H1 (cell line): ENCODE data around the gene SOWAHC. TPM values are rescaled to one million over a fixed set of nuclear protein-coding genes. Genes with fewer than 3 reads are reported as not detected.

ENCODE experiments used
- CTCF ChIA-PET: fragments of 300-600 bp; sonication (Branson Sonifier 250); formaldehyde crosslinking; loops from one replicate; lab custom pipeline; 2021; ENCODE audit not compliant: partially characterized antibody; lab: Charles Lee
- POLR2A ChIA-PET: fragments of 300-600 bp; sonication (Branson Sonifier 250); formaldehyde crosslinking; loops from one replicate; lab custom pipeline; 2021; ENCODE audit warnings: inconsistent platforms; ENCODE audit not compliant: partially characterized antibody; lab: Charles Lee
- DNase-seq, 2 experiments: peaks; one replicate each; pipeline versions ENCODE4 v3.0.0 to v3.0.0-alpha.2; 2010 to 2022; ENCODE audit warnings: low spot score in 2 of 2, low read depth in 1 of 2, mixed read lengths in 1 of 2
- FAIRE-seq: peaks from 2 replicates; lab custom pipeline; 2011; peaks lifted over from hg19 to GRCh38; lab: Jason Lieb, UNC
- H2AFZ ChIP-seq: 2 replicates; pipeline ENCODE4 v1.8.1; 2012; ENCODE audit warnings: low read length, inconsistent platforms
- H2AK5ac ChIP-seq: 2 replicates; pipeline ENCODE4 v1.6.1; 2013; ENCODE audit warnings: low read depth, low read length
- H2BK120ac ChIP-seq: replicated peaks from 2 replicates; pipeline ENCODE3; 2013; ENCODE audit warnings: low read depth, low read length, inconsistent platforms
- H2BK12ac ChIP-seq: 2 replicates; pipeline ENCODE4 v1.6.1; 2013; ENCODE audit warnings: low read depth, low read length
- H2BK15ac ChIP-seq: 2 replicates; pipeline ENCODE4 v1.6.1; 2013; ENCODE audit warnings: low read length
- H2BK20ac ChIP-seq: 2 replicates; pipeline ENCODE4 v1.6.1; 2013; ENCODE audit warnings: low read length
- H2BK5ac ChIP-seq: 2 replicates; pipeline ENCODE4 v1.6.1; 2013; ENCODE audit warnings: low read depth, low read length
- H3K14ac ChIP-seq: 2 replicates; pipeline ENCODE4 v1.6.1; 2013; ENCODE audit warnings: inconsistent platforms; ENCODE audit not compliant: insufficient read length
- H3K18ac ChIP-seq: 2 replicates; pipeline ENCODE4 v1.6.1; 2013; ENCODE audit warnings: low read length; ENCODE audit errors: extremely low read depth
- H3K23ac ChIP-seq: 2 replicates; pipeline ENCODE4 v1.6.1; 2013; ENCODE audit warnings: inconsistent platforms; ENCODE audit not compliant: insufficient read length
- H3K23me2 ChIP-seq: 2 replicates; pipeline ENCODE4 v1.6.1; 2013; ENCODE audit warnings: low read depth, low read length
- H3K27ac ChIP-seq: 2 replicates; pipeline ENCODE4 v1.6.1; 2011; ENCODE audit warnings: low read depth, low read length, inconsistent platforms
- H3K27me3 ChIP-seq, 4 experiments: replicated peaks in 1 of 4; 1 replicate in 1 of 4; 2 replicates in 3 of 4; pipeline versions ENCODE4 v1.6.1 to v1.8.1; 2011 to 2013; ENCODE audit warnings: low read length in 3 of 4, mild to moderate bottlenecking in 3 of 4, inconsistent platforms in 2 of 4, mixed read lengths in 2 of 4, moderate library complexity in 1 of 4; ENCODE audit not compliant: control insufficient read depth in 3 of 4, insufficient read depth in 3 of 4; ENCODE audit errors: extremely low read depth in 1 of 4
- H3K36me3 ChIP-seq, 4 experiments: 2 replicates each; pipeline versions ENCODE4 v1.6.1 to v1.8.1; 2011 to 2013; ENCODE audit warnings: mild to moderate bottlenecking in 4 of 4, low read length in 3 of 4, moderate library complexity in 2 of 4, control low read depth in 1 of 4, inconsistent platforms in 1 of 4; ENCODE audit not compliant: insufficient read depth in 4 of 4, control insufficient read depth in 2 of 4
- H3K4ac ChIP-seq: replicated peaks from 2 replicates; pipeline ENCODE3; 2013; ENCODE audit warnings: low read length, low read depth, mixed read lengths, inconsistent platforms; ENCODE audit not compliant: insufficient read length
- H3K4me1 ChIP-seq, 4 experiments: replicated peaks in 1 of 4; 1 replicate in 1 of 4; 2 replicates in 3 of 4; pipeline versions ENCODE4 v1.6.1 to v1.8.1; 2011 to 2013; ENCODE audit warnings: low read length in 3 of 4, inconsistent platforms in 2 of 4, mixed read lengths in 1 of 4; ENCODE audit not compliant: insufficient read depth in 4 of 4, control insufficient read depth in 3 of 4
- H3K4me2 ChIP-seq, 2 experiments: 2 replicates each; pipeline versions ENCODE4 v1.6.1 to v1.8.1; 2011 to 2013; ENCODE audit warnings: low read depth in 2 of 2, low read length in 2 of 2, control low read depth in 1 of 2, inconsistent platforms in 1 of 2, mild to moderate bottlenecking in 1 of 2; ENCODE audit not compliant: insufficient read depth in 1 of 2
- H3K4me3 ChIP-seq, 4 experiments: fragments of 200-600, 300-600 bp in 1 of 4; sonication (generic), shearing (Covaris generic), sonication (Bioruptor Twin) in 1 of 4; 2 replicates each; pipeline versions ENCODE4 v1.5.1 to v1.8.1; 2011 to 2016; ENCODE audit warnings: low read length in 4 of 4, low read depth in 3 of 4, control low read depth in 2 of 4, inconsistent platforms in 2 of 4, mild to moderate bottlenecking in 2 of 4, mixed read lengths in 1 of 4, moderate library complexity in 1 of 4; ENCODE audit not compliant: insufficient read depth in 2 of 4; ENCODE audit errors: extremely low read depth in 1 of 4
- H3K56ac ChIP-seq: replicated peaks from 2 replicates; pipeline ENCODE3; 2013; ENCODE audit warnings: low read depth, mild to moderate bottlenecking, mixed read lengths, low read length, inconsistent platforms; ENCODE audit not compliant: insufficient read length
- H3K79me1 ChIP-seq: 2 replicates; pipeline ENCODE4 v1.6.1; 2013; ENCODE audit warnings: low read depth, low read length, control low read depth
- H3K79me2 ChIP-seq, 2 experiments: 2 replicates each; pipeline versions ENCODE4 v1.6.1 to v1.8.1; 2012 to 2013; ENCODE audit warnings: low read length in 2 of 2, mild to moderate bottlenecking in 2 of 2, inconsistent platforms in 1 of 2; ENCODE audit not compliant: insufficient read depth in 2 of 2, control insufficient read depth in 1 of 2
- H3K9ac ChIP-seq, 4 experiments: replicated peaks in 1 of 4; 1 replicate in 1 of 4; 2 replicates in 3 of 4; pipeline versions ENCODE4 v1.6.1 to v1.8.1; 2011 to 2013; ENCODE audit warnings: low read depth in 3 of 4, low read length in 3 of 4, control low read depth in 2 of 4, mild to moderate bottlenecking in 2 of 4, moderate library complexity in 2 of 4, inconsistent platforms in 1 of 4; ENCODE audit errors: extremely low read depth in 1 of 4
- H3K9me3 ChIP-seq, 2 experiments: 2 replicates each; pipeline versions ENCODE4 v1.6.1 to v1.8.1; 2012 to 2013; ENCODE audit warnings: mild to moderate bottlenecking in 2 of 2, moderate library complexity in 2 of 2, control low read depth in 1 of 2, inconsistent platforms in 1 of 2, low read depth in 1 of 2, low read length in 1 of 2, mixed read lengths in 1 of 2; ENCODE audit not compliant: insufficient read depth in 2 of 2
- H4K20me1 ChIP-seq, 2 experiments: replicated peaks in 1 of 2; 2 replicates each; pipeline versions ENCODE3 to v1.8.1; 2011 to 2013; ENCODE audit warnings: inconsistent platforms in 2 of 2, low read length in 2 of 2, mild to moderate bottlenecking in 1 of 2; ENCODE audit not compliant: insufficient read depth in 2 of 2, control insufficient read depth in 1 of 2
- H4K5ac ChIP-seq: 2 replicates; pipeline ENCODE4 v1.6.1; 2013; ENCODE audit warnings: low read length, low read depth, mixed read lengths, inconsistent platforms; ENCODE audit not compliant: insufficient read length
- H4K8ac ChIP-seq: 2 replicates; pipeline ENCODE4 v1.8.0; 2013; ENCODE audit warnings: mild to moderate bottlenecking, moderate library complexity, low read length, inconsistent platforms; ENCODE audit not compliant: insufficient read depth; ENCODE audit errors: extremely low read depth
- H4K91ac ChIP-seq: replicated peaks from 2 replicates; pipeline ENCODE3; 2013; ENCODE audit warnings: low read length, mixed read lengths, inconsistent platforms; ENCODE audit not compliant: insufficient read length
- CEBPB ChIP-seq: IDR thresholded peaks from 2 replicates; pipeline ENCODE4 v1.6.1; 2012; ENCODE audit warnings: low read depth, low read length
- EP300 ChIP-seq, 2 experiments: IDR thresholded peaks; 1 replicate in 1 of 2; 2 replicates in 1 of 2; pipeline ENCODE4 v1.6.1; 2011 to 2012; ENCODE audit warnings: low read depth in 2 of 2, low read length in 2 of 2, mild to moderate bottlenecking in 2 of 2, borderline replicate concordance in 1 of 2, inconsistent platforms in 1 of 2, moderate library complexity in 1 of 2
- HDAC2 ChIP-seq, 2 experiments: fragments of 300-600 bp in 1 of 2; sonication (generic) in 1 of 2; IDR thresholded peaks; 2 replicates each; pipeline ENCODE4 v1.6.1; 2011 to 2012; ENCODE audit warnings: low read depth in 2 of 2, low read length in 2 of 2, mild to moderate bottlenecking in 2 of 2, moderate library complexity in 2 of 2, borderline replicate concordance in 1 of 2, inconsistent platforms in 1 of 2
- POU5F1 ChIP-seq: IDR thresholded peaks from 2 replicates; pipeline ENCODE4 v1.6.1; 2011; ENCODE audit warnings: low read depth, mild to moderate bottlenecking, low read length, moderate library complexity
- SAP30 ChIP-seq: fragments of 300-600 bp; sonication (generic); IDR thresholded peaks from 2 replicates; pipeline ENCODE4 v1.7.1; 2012; ENCODE audit warnings: low read length, moderate library complexity, mild to moderate bottlenecking, inconsistent platforms; ENCODE audit not compliant: insufficient read depth, insufficient replicate concordance
- SIN3A ChIP-seq, 2 experiments: IDR thresholded peaks in 1 of 2; conservative IDR thresholded peaks in 1 of 2; 2 replicates each; pipeline ENCODE4 v1.6.1; 2011 to 2012; ENCODE audit warnings: low read length in 2 of 2, improper control_type of control experiment in 1 of 2, low read depth in 1 of 2, mild to moderate bottlenecking in 1 of 2
- SUZ12 ChIP-seq: fragments of 200-600 bp; sonication (generic); IDR thresholded peaks from 2 replicates; pipeline ENCODE4 v1.6.1; 2012; ENCODE audit warnings: mild to moderate bottlenecking, inconsistent platforms, low read length, moderate library complexity, mixed read lengths
- WGBS, 2 experiments: shearing (Covaris generic) in 1 of 2; methylation state at CpG; one replicate each; pipeline versions ENCODE4 v1.1.6 to v1.1.7; 2013 to 2015; ENCODE audit warnings: low lambda C conversion rate in 2 of 2, mixed read lengths in 2 of 2, inconsistent platforms in 1 of 2, low coverage in 1 of 2, missing lambda C conversion rate in 1 of 2; ENCODE audit not compliant: insufficient replicate concordance in 2 of 2, insufficient coverage in 1 of 2, insufficient read length in 1 of 2; ENCODE audit errors: extremely low coverage in 1 of 2, missing lambda C conversion rate in 1 of 2; 5-methylcytosine and 5-hydroxymethylcytosine counted together
- polyA plus RNA-seq, 7 experiments: library from polyadenylated mRNA; depleted of rRNA in 3 of 7; stranded (reverse) in 5 of 7; unstranded in 2 of 7; fragments of >200 nt in 5 of 7; fragments of 200-250 nt in 2 of 7; gene quantifications; 1 replicate in 5 of 7; 2 replicates in 1 of 7; 4 replicates in 1 of 7; pipeline versions ENCODE4 v1.2.1 to v1.2.3, GENCODE V29; 2011 to 2013; ENCODE audit warnings: missing spikeins in 2 of 7, mixed read lengths in 2 of 7
- total RNA-seq: library from RNA; stranded (reverse); fragmentation: NEBNext Ultra II Directional; extraction: Animal tissue kit (Norgen Biotek cat#: 25700); gene quantifications from 2 replicates; pipeline ENCODE4 v1.2.1, GENCODE V29; 2021
- TF ChIP-seq, protein P1 (sequence below): IDR thresholded peaks from 2 replicates; pipeline ENCODE4 v1.6.1; 2011; ENCODE audit warnings: low read depth, mild to moderate bottlenecking, low read length; ENCODE audit not compliant: insufficient read depth

The SOWAHC gene
- total and polyA plus RNA-seq, 2 of the 8 experiments (the other 6 are each of a cell fraction or from before 2014, with no cell fraction given): 3.1 to 17.8 TPM

DNA sequence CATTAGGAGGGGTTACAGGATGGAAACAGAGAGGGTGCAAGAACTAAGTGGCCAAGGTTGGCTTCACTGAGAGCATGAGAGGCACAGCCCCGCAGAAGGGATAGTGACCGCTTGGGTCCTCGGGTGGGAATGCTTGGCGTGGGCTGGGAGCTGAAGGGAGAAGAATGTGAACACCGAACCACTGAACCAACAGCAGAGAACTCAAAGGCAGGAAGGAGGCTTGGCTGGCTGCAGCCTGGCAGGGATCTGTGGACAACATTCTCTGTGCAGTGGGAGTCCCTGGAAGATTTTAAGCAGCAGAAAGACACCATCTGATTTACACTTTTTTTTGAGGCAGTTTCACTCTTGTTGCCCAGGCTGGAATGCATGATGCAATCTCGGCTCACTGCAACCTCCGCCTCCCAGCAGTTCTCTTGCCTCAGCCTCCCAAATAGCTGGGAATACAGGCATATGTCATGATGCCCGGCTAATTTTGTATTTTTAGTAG, 33.9 kb downstream of the SOWAHC start:
- WGBS, 2 experiments: 95% methylated on average over 8 of the region's 8 CpGs; no CpG with 5 or more reads in 1 of the 2 experiments
- Histone ChIP-seq H3K4me2 (no peak overlapping the region), H3K4me1 (peaks cover 8 to 15% (median 13%) of the 10 kb centered on the region in 4 experiments; a peak in 6 of 7 replicates)

More for the DNA sequence above, 33.9 kb downstream of the SOWAHC start:
- ChIA-PET POLR2A (no interaction called here), CTCF (no interaction called here)
- Histone ChIP-seq H4K91ac (no peak overlapping the region), H3K18ac (no peak overlapping the region), H2BK12ac (peak overlapping the region; percentile 44; the same call in 1 of the 2 replicates), H3K27ac (no peak overlapping the region), H3K23me2 (no peaks in the 10 kb centered on the region), H3K9ac (no peak overlapping the region), H3K4ac (no peak overlapping the region), H3K23ac (no peak overlapping the region), H3K79me2 (no peaks in the 10 kb centered on the region), H2BK5ac (peak overlapping the region; percentile 35), H2BK120ac (peak overlapping the region; percentile 55), H4K5ac (no peak overlapping the region), H2BK15ac (peak overlapping the region; percentile 61; the same call in 1 of the 2 replicates), H4K8ac (peak overlapping the region; percentile 14; the same call in 1 of the 2 replicates), H2BK20ac (no peak overlapping the region), H3K56ac (no peak overlapping the region), H3K36me3 (no peaks in the 10 kb centered on the region), H4K20me1 (no peaks in the 10 kb centered on the region), H3K27me3 (no peaks in the 10 kb centered on the region), H3K14ac (no peak overlapping the region), H3K79me1 (no peaks in the 10 kb centered on the region), H2AFZ (peak overlapping the region; percentile 24; the same call in 1 of the 2 replicates), H3K4me3 (no peak overlapping the region), H2AK5ac (0 out of 2 replicates have a peak overlapping the region, but pooled peaks have one; percentile 1), H3K9me3 (no peaks in the 10 kb centered on the region)
- no peak for FAIRE-seq
- TF ChIP-seq HDAC2 (IDR thresholded peaks at IDR 0.05; ENCODE audit: borderline replicate concordance in 1 of 2, low read depth in 2 of 2, low read length in 2 of 2): no peak
- no peak for TF ChIP-seq POU5F1
- 0 out of 2 replicates have a peak, but pooled peaks have one; percentile 18 for TF ChIP-seq CEBPB
- TF ChIP-seq, protein P1, sequence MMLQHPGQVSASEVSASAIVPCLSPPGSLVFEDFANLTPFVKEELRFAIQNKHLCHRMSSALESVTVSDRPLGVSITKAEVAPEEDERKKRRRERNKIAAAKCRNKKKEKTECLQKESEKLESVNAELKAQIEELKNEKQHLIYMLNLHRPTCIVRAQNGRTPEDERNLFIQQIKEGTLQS: 0 out of 2 replicates have a peak, but pooled peaks have one; percentile 4
- TF ChIP-seq SIN3A (conservative IDR thresholded peaks at IDR 0.05 in 1 of 2, IDR thresholded peaks at IDR 0.05 in 1 of 2; ENCODE audit: low read depth in 1 of 2, low read length in 2 of 2): no peak
- no peak for TF ChIP-seq EP300 (IDR thresholded peaks at IDR 0.05; ENCODE audit: borderline replicate concordance in 1 of 2, low read depth in 2 of 2, low read length in 2 of 2)
- no peak for TF ChIP-seq SUZ12
- TF ChIP-seq SAP30: no peak
- no peak for DNase-seq
